ENCODE data around the gene KIFC1.

The KIFC1 gene

DNA sequence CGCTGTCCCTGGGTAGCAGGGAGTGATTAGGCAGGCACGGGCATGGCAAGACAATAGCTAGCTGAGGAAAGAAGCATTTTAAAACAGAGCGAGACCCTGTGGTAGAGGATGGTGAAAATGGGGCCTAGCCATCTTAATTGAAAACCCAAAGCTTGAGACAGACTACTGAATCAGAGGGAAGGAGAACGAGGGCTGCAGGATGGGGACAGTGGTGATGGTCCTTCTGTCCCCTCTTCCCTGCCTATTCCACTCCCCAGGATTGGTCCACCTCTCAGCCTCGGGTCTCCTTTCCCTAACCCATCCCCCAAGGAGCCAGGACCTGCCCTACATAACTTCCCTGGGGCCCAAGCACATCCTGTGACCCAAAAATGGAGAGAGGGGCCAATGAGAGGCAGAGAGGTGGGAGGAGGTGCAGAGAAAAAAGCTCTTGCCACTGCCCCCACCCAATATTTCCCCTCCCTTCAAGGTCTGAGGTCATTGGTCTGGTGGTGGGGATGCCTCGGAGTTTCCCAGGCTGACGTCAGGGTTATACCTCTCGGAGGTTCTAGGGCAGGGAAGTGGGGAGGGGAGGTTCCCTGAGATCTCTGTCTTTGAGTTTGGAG, 27.2 kb downstream of the KIFC1 start:
- TF ChIP-seq, protein P1, sequence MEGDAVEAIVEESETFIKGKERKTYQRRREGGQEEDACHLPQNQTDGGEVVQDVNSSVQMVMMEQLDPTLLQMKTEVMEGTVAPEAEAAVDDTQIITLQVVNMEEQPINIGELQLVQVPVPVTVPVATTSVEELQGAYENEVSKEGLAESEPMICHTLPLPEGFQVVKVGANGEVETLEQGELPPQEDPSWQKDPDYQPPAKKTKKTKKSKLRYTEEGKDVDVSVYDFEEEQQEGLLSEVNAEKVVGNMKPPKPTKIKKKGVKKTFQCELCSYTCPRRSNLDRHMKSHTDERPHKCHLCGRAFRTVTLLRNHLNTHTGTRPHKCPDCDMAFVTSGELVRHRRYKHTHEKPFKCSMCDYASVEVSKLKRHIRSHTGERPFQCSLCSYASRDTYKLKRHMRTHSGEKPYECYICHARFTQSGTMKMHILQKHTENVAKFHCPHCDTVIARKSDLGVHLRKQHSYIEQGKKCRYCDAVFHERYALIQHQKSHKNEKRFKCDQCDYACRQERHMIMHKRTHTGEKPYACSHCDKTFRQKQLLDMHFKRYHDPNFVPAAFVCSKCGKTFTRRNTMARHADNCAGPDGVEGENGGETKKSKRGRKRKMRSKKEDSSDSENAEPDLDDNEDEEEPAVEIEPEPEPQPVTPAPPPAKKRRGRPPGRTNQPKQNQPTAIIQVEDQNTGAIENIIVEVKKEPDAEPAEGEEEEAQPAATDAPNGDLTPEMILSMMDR (IDR thresholded peaks at IDR 0.05; ENCODE audit: extremely low read depth, insufficient read depth, missing control alignments), result no peak
- in situ Hi-C loops (cut with MboI; ENCODE audit: low pct_unique_long_range_greater_than_20kb, low sequenced_read_pairs, unreplicated experiment), result no loop called here
- DNase-seq (ENCODE audit: low spot score), result peak; percentile 45

GRCh38 chr6:33419580-33420490, 28.2 kb downstream of the KIFC1 start, which contains the start of gene SYNGAP1:
SYNGAP1 (plus strand) TSS chr6:33420065; CDS start chr6:33420265, 200 bp downstream.
- TF ChIP-seq, protein P1 (IDR thresholded peaks at IDR 0.05; ENCODE audit: extremely low read depth, insufficient read depth, missing control alignments), result no peak
- in situ Hi-C loops (cut with MboI; ENCODE audit: low pct_unique_long_range_greater_than_20kb, low sequenced_read_pairs, unreplicated experiment), result no loop called here
- DNase-seq (ENCODE audit: low spot score), result no peak

- in situ Hi-C loops (cut with MboI; ENCODE audit: low pct_unique_long_range_greater_than_20kb, low sequenced_read_pairs, unreplicated experiment), result no loop called here
- DNase-seq (ENCODE audit: low spot score), result no peak
- TF ChIP-seq, protein P1 (IDR thresholded peaks at IDR 0.05; ENCODE audit: extremely low read depth, insufficient read depth, missing control alignments), result no peak
These were observed 29.1 kb downstream of the KIFC1 start for GRCh38 chr6:33420491-33421343.

DNA sequence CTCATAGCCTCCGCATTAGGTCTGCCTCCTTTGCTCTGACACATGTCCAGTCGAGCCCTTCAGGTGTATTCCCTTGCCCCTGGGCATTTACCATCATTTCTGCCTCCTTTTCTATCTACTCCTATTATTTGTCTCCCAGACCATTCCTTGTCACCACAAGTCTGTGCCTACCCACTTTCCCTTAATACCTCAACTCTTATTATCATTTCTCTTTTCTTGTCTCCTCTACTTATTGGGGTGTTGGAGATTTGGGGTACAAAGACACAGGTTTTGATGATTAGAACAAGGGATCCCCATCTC, 29.7 kb downstream of the KIFC1 start:
- no peak for DNase-seq (ENCODE audit: low spot score)
- in situ Hi-C loops (cut with MboI; ENCODE audit: low pct_unique_long_range_greater_than_20kb, low sequenced_read_pairs, unreplicated experiment), result no loop called here

GRCh38 chr6:33423777-33424176, 32.2 kb downstream of the KIFC1 start:
- in situ Hi-C loops (cut with MboI; ENCODE audit: low pct_unique_long_range_greater_than_20kb, low sequenced_read_pairs, unreplicated experiment), result no loop called here
- TF ChIP-seq, protein P1 (IDR thresholded peaks at IDR 0.05; ENCODE audit: extremely low read depth, insufficient read depth, missing control alignments), result no peak
- DNase-seq (ENCODE audit: low spot score), result no peak

More for the DNA sequence above, 29.7 kb downstream of the KIFC1 start:
- TF ChIP-seq, protein P1 (IDR thresholded peaks at IDR 0.05; ENCODE audit: extremely low read depth, insufficient read depth, missing control alignments), result no peak
